Smooth muscle cell (in vitro differentiated cells): Measurements from ENCODE around the gene PIP5KL1. TPM values are rescaled to one million over a fixed set of nuclear protein-coding genes. Genes with fewer than 3 reads are reported as not detected.

Experiments
- DNase-seq: peaks from one replicate; lab custom pipeline; 2025; ENCODE audit not compliant: unreplicated experiment; lab: John Stamatoyannopoulos, UW
- H2AFZ ChIP-seq: fragments of 200-600 bp; sonication (generic); 2 replicates; pipeline ENCODE4 v1.6.0; 2016; ENCODE audit warnings: antibody characterized with exemption, low read depth, mild to moderate bottlenecking
- H3F3A ChIP-seq: fragments of 200-600 bp; sonication (generic); 2 replicates; pipeline ENCODE4 v1.6.0; 2017; ENCODE audit warnings: antibody characterized with exemption, low read depth
- H3K27ac ChIP-seq: fragments of 200-600 bp; sonication (generic); 2 replicates; pipeline ENCODE4 v1.5.1; 2016; ENCODE audit warnings: low read depth, mild to moderate bottlenecking
- H3K27me3 ChIP-seq: fragments of 200-600 bp; sonication (generic); 2 replicates; pipeline ENCODE4 v1.6.1; 2016; ENCODE audit warnings: low read depth, mild to moderate bottlenecking
- H3K36me3 ChIP-seq: fragments of 200-600 bp; sonication (generic); 2 replicates; pipeline ENCODE4 v1.5.1; 2016; ENCODE audit warnings: low read depth
- H3K4me1 ChIP-seq: fragments of 200-600 bp; sonication (generic); 2 replicates; pipeline ENCODE4 v1.5.1; 2016; ENCODE audit warnings: low read depth
- H3K4me2 ChIP-seq: fragments of 200-600 bp; sonication (generic); 2 replicates; pipeline ENCODE4 v1.6.0; 2016; ENCODE audit warnings: mild to moderate bottlenecking
- H3K4me3 ChIP-seq: fragments of 200-600 bp; sonication (generic); 2 replicates; pipeline ENCODE4 v1.5.1; 2016; ENCODE audit warnings: mild to moderate bottlenecking
- H3K79me2 ChIP-seq: fragments of 200-600 bp; sonication (generic); 2 replicates; pipeline ENCODE4 v1.6.0; 2016; ENCODE audit warnings: low read depth, mild to moderate bottlenecking
- H3K9ac ChIP-seq: fragments of 200-600 bp; sonication (generic); 2 replicates; pipeline ENCODE4 v1.6.0; 2016; ENCODE audit warnings: low read depth
- H3K9me3 ChIP-seq: fragments of 200-600 bp; sonication (generic); replicated peaks from 2 replicates; pipeline ENCODE4 v1.5.1; 2016; ENCODE audit warnings: low read depth
- H4K20me1 ChIP-seq: fragments of 200-600 bp; sonication (generic); 2 replicates; pipeline ENCODE4 v1.6.0; 2016; ENCODE audit warnings: low read depth
- CTCF ChIP-seq: fragments of 200-600 bp; sonication (generic); IDR thresholded peaks from 2 replicates; pipeline ENCODE4 v1.5.1; 2017; ENCODE audit warnings: borderline replicate concordance, mild to moderate bottlenecking, antibody characterized with exemption; ENCODE audit not compliant: insufficient read depth, poor library complexity, severe bottlenecking
- WGBS: methylation state at CpG from one replicate; pipeline ENCODE4 v1.1.7; 2016; ENCODE audit warnings: low lambda C conversion rate; 5-methylcytosine and 5-hydroxymethylcytosine counted together
- polyA plus RNA-seq: library from polyadenylated mRNA; unstranded; fragments of >200 nt; fragmentation: Nextera tagmentation; extraction: Ambion mirVana; gene quantifications from 2 replicates; pipeline ENCODE4 v1.2.1, GENCODE V29; 2016
- total RNA-seq: library from RNA; depleted of rRNA; stranded (reverse); fragments of >200 nt; gene quantifications from 2 replicates; pipeline ENCODE4 v1.2.3, GENCODE V29; 2014

The PIP5KL1 gene
- total and polyA plus RNA-seq, 2 experiments from 2014 or later: 1.1 to 2.7 TPM

GRCh38 chr9:127976498-127976897, 45.9 kb upstream of the PIP5KL1 start:
- Histone ChIP-seq H3K27me3 (no peaks in the 10 kb centered on the region), H4K20me1 (peaks cover 87% of the 10 kb centered on the region), H3K27ac (no peak overlapping the region), H3K9ac (no peak overlapping the region), H3K9me3 (no peaks in the 10 kb centered on the region), H2AFZ (no peak overlapping the region), H3F3A (peaks cover 6% of the 10 kb centered on the region), H3K4me2 (no peak overlapping the region), H3K4me1 (peaks cover 36% of the 10 kb centered on the region), H3K4me3 (no peak overlapping the region), H3K36me3 (no peaks in the 10 kb centered on the region), H3K79me2 (peaks cover 88% of the 10 kb centered on the region)
- no peak for TF ChIP-seq CTCF
- 99% methylated on average over 6 of the region's 6 CpGs for WGBS
- no peak for DNase-seq

GRCh38 chr9:127975376-127976315, 45.1 kb upstream of the PIP5KL1 start:
- peaks cover 6% of the 10 kb centered on the region for H3F3A ChIP-seq
- no peaks in the 10 kb centered on the region for H3K9me3 ChIP-seq
- H3K36me3 ChIP-seq: no peaks in the 10 kb centered on the region
- H3K79me2 ChIP-seq: peaks cover 97% of the 10 kb centered on the region
- H3K4me3 ChIP-seq: no peak overlapping the region
- H3K27me3 ChIP-seq: no peaks in the 10 kb centered on the region
- H4K20me1 ChIP-seq: peaks cover 94% of the 10 kb centered on the region
- H3K9ac ChIP-seq: no peak overlapping the region
- no peak overlapping the region for H3K27ac ChIP-seq
- no peak overlapping the region for H2AFZ ChIP-seq
- no peak overlapping the region for H3K4me2 ChIP-seq
- 94% methylated on average over 10 of the region's 10 CpGs for WGBS
- no peak for TF ChIP-seq CTCF
- DNase-seq: no peak
- peaks cover 34% of the 10 kb centered on the region for H3K4me1 ChIP-seq

GRCh38 chr9:127974769-127975261, 44.2 kb upstream of the PIP5KL1 start:
- Histone ChIP-seq H3K9ac (no peak overlapping the region), H3K9me3 (no peaks in the 10 kb centered on the region), H3K4me2 (peak overlapping the region; percentile 51), H4K20me1 (peaks cover 93% of the 10 kb centered on the region), H3K4me3 (no peak overlapping the region), H2AFZ (no peak overlapping the region), H3F3A (peaks cover 10% of the 10 kb centered on the region), H3K4me1 (peaks cover 34% of the 10 kb centered on the region), H3K27me3 (no peaks in the 10 kb centered on the region), H3K36me3 (no peaks in the 10 kb centered on the region), H3K79me2 (peaks cover 95% of the 10 kb centered on the region), H3K27ac (no peak overlapping the region)
- no peak for TF ChIP-seq CTCF
- 65% methylated on average over 10 of the region's 10 CpGs for WGBS
- no peak for DNase-seq
